Measurements from ENCODE around the gene TIMP2. TPM values are rescaled to one million over a fixed set of nuclear protein-coding genes. Genes with fewer than 3 reads are reported as not detected.

TIMP2 gene
- total and polyA plus RNA-seq, 2 donors from 2014 or later, result 72.1 to 172 TPM

DNA sequence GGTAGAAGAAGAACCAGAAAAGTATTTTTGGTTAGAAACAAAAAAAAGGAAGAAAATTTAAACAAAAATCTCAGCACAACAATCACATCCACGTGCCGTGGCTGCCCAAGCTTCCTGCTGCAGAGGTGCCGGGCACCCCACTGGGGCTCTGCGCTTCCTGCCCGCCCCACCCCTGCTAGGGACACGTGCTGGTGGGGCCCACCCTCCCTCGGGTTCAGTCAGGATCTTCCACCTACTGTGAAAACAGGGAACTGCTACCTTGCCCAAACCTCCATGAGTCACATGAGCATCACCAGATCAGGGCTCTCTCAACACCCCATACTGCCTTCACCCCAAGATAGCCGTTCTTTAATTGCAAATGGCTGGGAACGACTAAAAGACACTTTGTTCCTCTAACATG, 118.7 kb downstream of the TIMP2 start:
- H3K27me3 ChIP-seq (ENCODE audit: control insufficient read depth, insufficient read depth, low read length), result no peaks in the 10 kb centered on the region
- no peaks in the 10 kb centered on the region for H3K4me1 ChIP-seq (ENCODE audit: control insufficient read depth in 2 of 3, insufficient read depth in 2 of 3, low read depth in 1 of 3, low read length in 3 of 3)
- H3K9me3 ChIP-seq (ENCODE audit: control insufficient read depth in 2 of 3, insufficient read depth in 1 of 3, low read length in 3 of 3), result no peaks in the 10 kb centered on the region
- H3K4me3 ChIP-seq (ENCODE audit: low read length in 3 of 3), result no peak overlapping the region
- peaks cover 2 to 59% (median 39%) of the 10 kb centered on the region in 3 donors for H3K36me3 ChIP-seq (ENCODE audit: control insufficient read depth in 2 of 3, insufficient read depth in 3 of 3, low read length in 3 of 3)
- intact Hi-C loops (cut with DNase I), result no loop called here
- DNase-seq (no peak), FAIRE-seq (no peak)
- TF ChIP-seq CTCF (IDR thresholded peaks at IDR 0.05; ENCODE audit: borderline replicate concordance, extremely low read depth, insufficient read depth), result no peak
- no peak overlapping the region for H3K27ac ChIP-seq (ENCODE audit: low read depth in 2 of 2, low read length in 2 of 2)
- H3K9ac ChIP-seq (ENCODE audit: low read length in 3 of 3), result no peak overlapping the region

GRCh38 chr17:78805301-78805700, 119.9 kb downstream of the TIMP2 start:
- Histone ChIP-seq H3K9me3 (ENCODE audit: control insufficient read depth in 2 of 3, insufficient read depth in 1 of 3, low read length in 3 of 3) (no peaks in the 10 kb centered on the region), H3K9ac (ENCODE audit: low read length in 3 of 3) (no peak overlapping the region), H3K27me3 (ENCODE audit: control insufficient read depth, insufficient read depth, low read length) (no peaks in the 10 kb centered on the region), H3K4me3 (ENCODE audit: low read length in 3 of 3) (no peak overlapping the region), H3K4me1 (ENCODE audit: control insufficient read depth in 2 of 3, insufficient read depth in 2 of 3, low read depth in 1 of 3, low read length in 3 of 3) (no peaks in the 10 kb centered on the region), H3K36me3 (ENCODE audit: control insufficient read depth in 2 of 3, insufficient read depth in 3 of 3, low read length in 3 of 3) (peaks cover 2 to 51% (median 35%) of the 10 kb centered on the region in 3 donors), H3K27ac (ENCODE audit: low read depth in 2 of 2, low read length in 2 of 2) (peak overlapping the region; percentile 7 to 81)
- FAIRE-seq (no peak), DNase-seq (no peak)
- intact Hi-C loops (cut with DNase I), result no loop called here
- TF ChIP-seq CTCF (IDR thresholded peaks at IDR 0.05; ENCODE audit: borderline replicate concordance, extremely low read depth, insufficient read depth), result no peak

GRCh38 chr17:78804777-78805176, 120.4 kb downstream of the TIMP2 start:
- no peaks in the 10 kb centered on the region for H3K27me3 ChIP-seq (ENCODE audit: control insufficient read depth, insufficient read depth, low read length)
- TF ChIP-seq CTCF (IDR thresholded peaks at IDR 0.05; ENCODE audit: borderline replicate concordance, extremely low read depth, insufficient read depth), result no peak
- intact Hi-C loops (cut with DNase I), result no loop called here
- peaks cover 2 to 47% (median 35%) of the 10 kb centered on the region in 3 donors for H3K36me3 ChIP-seq (ENCODE audit: control insufficient read depth in 2 of 3, insufficient read depth in 3 of 3, low read length in 3 of 3)
- DNase-seq, result peak in 1 of 5 donors; percentile 42
- no peak for FAIRE-seq
- H3K9ac ChIP-seq (ENCODE audit: low read length in 3 of 3), result no peak overlapping the region
- H3K9me3 ChIP-seq (ENCODE audit: control insufficient read depth in 2 of 3, insufficient read depth in 1 of 3, low read length in 3 of 3), result no peaks in the 10 kb centered on the region
- peak overlapping the region in 1 of 2 donors; percentile 81 for H3K27ac ChIP-seq (ENCODE audit: low read depth in 2 of 2, low read length in 2 of 2)
- H3K4me3 ChIP-seq (ENCODE audit: low read length in 3 of 3), result no peak overlapping the region
- H3K4me1 ChIP-seq (ENCODE audit: control insufficient read depth in 2 of 3, insufficient read depth in 2 of 3, low read depth in 1 of 3, low read length in 3 of 3), result no peaks in the 10 kb centered on the region

Data from kidney (tissue), 14 donors.